Gastroesophageal sphincter (tissue), 4 donors: ENCODE results near the gene FMNL3. TPM values are rescaled to one million over a fixed set of nuclear protein-coding genes. Genes with fewer than 3 reads are reported as not detected.

Experiments
- ATAC-seq: fragments of 150-250 bp; one replicate; pipeline ENCODE4 v1.9.1; 2016; ENCODE audit warnings: mild to moderate bottlenecking, moderate library complexity
- H3K27ac ChIP-seq, 4 donors: fragments of 200-600 bp; sonication (generic) in 3 of 4; 1 replicate in 3 of 4; 2 replicates in 1 of 4; pipeline ENCODE4 v1.5.1; 2016 to 2019
- H3K27me3 ChIP-seq: fragments of 200-600 bp; sonication (generic); one replicate; pipeline ENCODE4 v1.5.1; 2019
- H3K36me3 ChIP-seq, 2 donors: fragments of 200-600 bp; sonication (generic); one replicate each; pipeline ENCODE4 v1.5.1; 2019; ENCODE audit warnings: control low read depth in 1 of 2
- H3K4me1 ChIP-seq, 3 donors: fragments of 200-600 bp; sonication (generic); 1 replicate in 2 of 3; 2 replicates in 1 of 3; pipeline ENCODE4 v1.5.1; 2016 to 2019; ENCODE audit warnings: control low read depth in 2 of 3
- H3K4me3 ChIP-seq, 2 donors: fragments of 200-600 bp; sonication (generic); one replicate each; pipeline ENCODE4 v1.5.1; 2019; ENCODE audit warnings: mild to moderate bottlenecking in 1 of 2, moderate library complexity in 1 of 2
- H3K9me3 ChIP-seq, 3 donors: fragments of 200-600 bp; sonication (generic); one replicate each; pipeline ENCODE4 v1.5.1; 2017 to 2019; ENCODE audit warnings: control low read depth in 2 of 3
- EP300 ChIP-seq: sonication (generic); formaldehyde crosslinking; IDR thresholded peaks from one replicate; pipeline ENCODE4 v1.6.1; 2017; ENCODE audit warnings: antibody characterized with exemption, mild to moderate bottlenecking
- POLR2A ChIP-seq, 2 donors: fragments of 450-650 bp; IDR thresholded peaks; one replicate each; pipeline ENCODE4 v1.6.1; 2017; ENCODE audit warnings: antibody characterized with exemption in 2 of 2, mild to moderate bottlenecking in 2 of 2, moderate library complexity in 1 of 2
- POLR2AphosphoS5 ChIP-seq: sonication (generic); formaldehyde crosslinking; IDR thresholded peaks from one replicate; pipeline ENCODE4 v1.6.1; 2017; ENCODE audit warnings: antibody characterized with exemption
- WGBS, 2 donors: methylation state at CpG; one replicate each; pipeline ENCODE4 v1.1.5; 2018; ENCODE audit warnings: low coverage in 1 of 2; 5-methylcytosine and 5-hydroxymethylcytosine counted together
- total RNA-seq, 4 donors: library from RNA; depleted of rRNA; stranded (reverse); fragments of >200 nt; gene quantifications; one replicate each; pipeline ENCODE4 v1.1.0, GENCODE V29; 2016
- TF ChIP-seq, protein P1 (sequence below), 4 experiments: fragments of 200-600 bp in 2 of 4; fragments of 450-650 bp in 2 of 4; sonication (generic) in 1 of 4; IDR thresholded peaks; one replicate each; pipeline ENCODE4 v1.5.1; 2017 to 2019; ENCODE audit warnings: antibody characterized with exemption in 4 of 4, mild to moderate bottlenecking in 2 of 4, moderate library complexity in 2 of 4

Gene FMNL3
- total RNA-seq, 4 donors from 2014 or later = 10.4 to 15.4 (median 12.6) TPM

DNA sequence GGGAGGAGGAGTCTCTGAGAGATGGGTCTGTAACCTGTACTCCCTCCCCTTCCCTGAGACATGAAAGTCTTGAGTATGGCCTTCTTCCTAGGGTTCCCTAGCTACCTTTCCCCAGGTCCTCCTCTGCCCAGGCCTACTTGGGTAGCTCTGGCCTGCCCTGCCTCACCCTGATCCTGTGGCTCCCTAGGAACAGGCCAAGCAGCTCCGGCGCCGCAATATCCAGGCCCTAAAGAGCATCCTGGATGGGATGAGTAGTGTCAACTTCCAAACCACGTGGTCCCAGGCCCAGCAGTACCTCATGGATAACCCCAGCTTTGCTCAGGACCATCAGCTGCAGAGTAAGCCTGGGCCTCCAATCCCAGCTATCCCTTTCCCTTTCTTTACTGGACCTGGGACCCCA, 71.5 kb downstream of the FMNL3 start:
- peaks cover 0 to 18% (median 11%) of the 10 kb centered on the region in 3 donors for H3K4me1 ChIP-seq
- no peak for ATAC-seq
- H3K36me3 ChIP-seq = peaks cover 0 to 86% of the 10 kb centered on the region in 2 donors
- 83% methylated on average over 1 of the region's 4 CpGs; no CpG with 5 or more reads in 1 of the 2 donors for WGBS, 2 donors
- no peak for TF ChIP-seq POLR2A (IDR thresholded peaks at IDR 0.05)
- no peak overlapping the region for H3K27ac ChIP-seq
- H3K27me3 ChIP-seq = no peaks in the 10 kb centered on the region
- H3K4me3 ChIP-seq = no peak overlapping the region
- H3K9me3 ChIP-seq = no peaks in the 10 kb centered on the region

DNA sequence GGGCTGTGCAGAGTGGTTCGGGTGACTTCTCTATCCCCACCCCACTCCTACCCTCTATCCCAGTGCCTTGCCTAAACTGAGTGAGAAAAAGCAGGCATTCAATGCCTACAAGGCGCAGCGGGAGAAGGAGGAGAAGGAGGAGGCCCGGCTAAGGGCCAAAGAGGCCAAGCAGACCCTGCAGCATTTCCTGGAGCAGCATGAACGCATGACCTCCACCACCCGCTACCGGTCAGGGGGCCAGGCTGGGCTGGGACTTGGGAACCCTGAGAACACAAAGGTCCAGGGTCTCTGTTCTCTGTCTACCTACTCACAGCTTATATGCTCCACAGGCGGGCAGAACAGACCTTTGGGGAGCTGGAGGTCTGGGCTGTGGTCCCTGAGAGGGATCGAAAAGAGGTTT, 72.2 kb downstream of the FMNL3 start:
- no peaks in the 10 kb centered on the region for H3K9me3 ChIP-seq
- H3K36me3 ChIP-seq = peaks cover 0 to 80% of the 10 kb centered on the region in 2 donors
- 83 to 92% methylated on average over 1 to 2 of the region's 9 CpGs for WGBS, 2 donors
- ATAC-seq = no peak
- H3K4me1 ChIP-seq = peaks cover 0 to 18% (median 11%) of the 10 kb centered on the region in 3 donors
- no peaks in the 10 kb centered on the region for H3K27me3 ChIP-seq
- TF ChIP-seq, protein P1, sequence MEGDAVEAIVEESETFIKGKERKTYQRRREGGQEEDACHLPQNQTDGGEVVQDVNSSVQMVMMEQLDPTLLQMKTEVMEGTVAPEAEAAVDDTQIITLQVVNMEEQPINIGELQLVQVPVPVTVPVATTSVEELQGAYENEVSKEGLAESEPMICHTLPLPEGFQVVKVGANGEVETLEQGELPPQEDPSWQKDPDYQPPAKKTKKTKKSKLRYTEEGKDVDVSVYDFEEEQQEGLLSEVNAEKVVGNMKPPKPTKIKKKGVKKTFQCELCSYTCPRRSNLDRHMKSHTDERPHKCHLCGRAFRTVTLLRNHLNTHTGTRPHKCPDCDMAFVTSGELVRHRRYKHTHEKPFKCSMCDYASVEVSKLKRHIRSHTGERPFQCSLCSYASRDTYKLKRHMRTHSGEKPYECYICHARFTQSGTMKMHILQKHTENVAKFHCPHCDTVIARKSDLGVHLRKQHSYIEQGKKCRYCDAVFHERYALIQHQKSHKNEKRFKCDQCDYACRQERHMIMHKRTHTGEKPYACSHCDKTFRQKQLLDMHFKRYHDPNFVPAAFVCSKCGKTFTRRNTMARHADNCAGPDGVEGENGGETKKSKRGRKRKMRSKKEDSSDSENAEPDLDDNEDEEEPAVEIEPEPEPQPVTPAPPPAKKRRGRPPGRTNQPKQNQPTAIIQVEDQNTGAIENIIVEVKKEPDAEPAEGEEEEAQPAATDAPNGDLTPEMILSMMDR (IDR thresholded peaks at IDR 0.05) = no peak
- TF ChIP-seq EP300 (no peak), POLR2AphosphoS5 (no peak), POLR2A (IDR thresholded peaks at IDR 0.05) (no peak)
- no peak overlapping the region for H3K27ac ChIP-seq
- H3K4me3 ChIP-seq = no peak overlapping the region

DNA sequence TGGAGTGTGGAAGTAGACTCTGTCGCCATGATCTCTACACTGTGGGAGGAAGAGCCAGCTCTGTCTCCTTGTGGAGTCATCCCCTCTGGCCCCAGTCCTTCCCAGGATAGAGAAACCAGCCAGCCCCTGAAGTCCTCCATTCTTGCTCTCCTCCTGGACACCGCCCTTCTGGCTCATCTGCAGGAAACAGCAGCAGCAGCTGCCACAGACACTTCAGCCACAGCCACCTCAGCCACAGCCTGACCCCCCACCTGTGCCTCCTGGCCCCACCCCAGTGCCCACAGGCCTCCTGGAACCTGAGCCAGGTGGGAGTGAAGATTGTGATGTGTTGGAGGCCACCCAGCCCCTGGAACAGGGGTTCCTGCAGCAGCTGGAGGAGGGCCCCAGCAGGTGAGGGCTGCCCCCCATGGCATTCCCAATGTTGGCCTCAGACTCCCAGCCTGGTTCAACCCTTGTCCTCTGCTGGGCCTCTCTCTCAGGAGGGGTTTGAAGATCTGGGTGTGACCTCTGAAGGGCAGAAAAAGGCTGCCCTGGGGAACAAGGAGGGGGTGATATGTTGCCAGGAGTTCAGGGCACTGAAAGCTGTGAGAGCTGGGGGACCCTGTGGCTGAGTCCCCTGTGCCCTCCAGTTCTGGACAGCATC, 73.4 kb downstream of the FMNL3 start:
- WGBS, 2 donors = 100% methylated on average over 2 of the region's 2 CpGs; no CpG with 5 or more reads in 1 of the 2 donors
- no peaks in the 10 kb centered on the region for H3K27me3 ChIP-seq
- no peaks in the 10 kb centered on the region for H3K9me3 ChIP-seq
- H3K4me1 ChIP-seq = peaks cover 0 to 18% (median 11%) of the 10 kb centered on the region in 3 donors
- no peak for ATAC-seq
- no peak overlapping the region for H3K27ac ChIP-seq
- peaks cover 0 to 67% of the 10 kb centered on the region in 2 donors for H3K36me3 ChIP-seq
- no peak for TF ChIP-seq POLR2A (IDR thresholded peaks at IDR 0.05)
- TF ChIP-seq EP300 = no peak
- no peak for TF ChIP-seq POLR2AphosphoS5
- TF ChIP-seq, protein P1 (IDR thresholded peaks at IDR 0.05) = no peak
- H3K4me3 ChIP-seq = no peak overlapping the region

DNA sequence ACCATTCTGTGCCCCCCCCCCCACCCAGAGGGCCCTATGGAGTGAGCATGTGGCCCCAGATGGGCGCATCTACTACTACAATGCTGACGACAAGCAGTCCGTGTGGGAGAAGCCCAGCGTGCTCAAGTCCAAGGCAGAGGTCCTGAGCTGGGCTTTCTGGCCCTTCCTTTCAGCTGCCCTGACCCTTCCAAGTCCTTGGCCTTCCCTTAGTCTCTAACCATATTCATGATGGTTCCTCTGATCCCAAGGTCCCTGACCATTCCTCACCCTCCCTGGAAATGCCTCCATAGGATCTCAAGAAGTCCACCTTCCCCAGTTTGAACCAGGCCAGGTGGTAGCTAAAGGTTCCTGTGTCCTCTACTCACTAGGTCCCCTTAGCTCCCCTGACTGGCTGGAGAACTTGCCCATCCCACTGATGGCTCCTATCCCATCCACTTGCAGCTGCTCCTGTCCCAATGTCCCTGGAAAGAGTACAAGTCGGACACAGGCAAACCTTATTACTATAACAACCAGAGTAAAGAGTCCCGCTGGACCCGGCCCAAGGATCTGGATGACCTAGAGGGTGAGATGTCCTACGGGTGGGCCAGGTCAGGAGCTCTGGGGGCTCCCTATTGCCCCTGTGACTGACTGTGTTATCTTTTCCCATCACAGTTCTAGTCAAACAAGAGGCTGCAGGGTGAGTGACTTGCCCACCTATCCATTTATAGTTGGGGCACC, 74.1 kb downstream of the FMNL3 start:
- Histone ChIP-seq H3K27me3 (no peaks in the 10 kb centered on the region), H3K4me3 (no peak overlapping the region), H3K36me3 (peaks cover 0 to 61% of the 10 kb centered on the region in 2 donors), H3K9me3 (no peaks in the 10 kb centered on the region), H3K27ac (no peak overlapping the region), H3K4me1 (peaks cover 0 to 18% (median 11%) of the 10 kb centered on the region in 3 donors)
- 80 to 100% methylated on average over 2 to 6 of the region's 8 CpGs for WGBS, 2 donors
- TF ChIP-seq, protein P1 (IDR thresholded peaks at IDR 0.05) = no peak
- TF ChIP-seq EP300 (no peak), POLR2A (IDR thresholded peaks at IDR 0.05) (no peak), POLR2AphosphoS5 (no peak)
- ATAC-seq = no peak

DNA sequence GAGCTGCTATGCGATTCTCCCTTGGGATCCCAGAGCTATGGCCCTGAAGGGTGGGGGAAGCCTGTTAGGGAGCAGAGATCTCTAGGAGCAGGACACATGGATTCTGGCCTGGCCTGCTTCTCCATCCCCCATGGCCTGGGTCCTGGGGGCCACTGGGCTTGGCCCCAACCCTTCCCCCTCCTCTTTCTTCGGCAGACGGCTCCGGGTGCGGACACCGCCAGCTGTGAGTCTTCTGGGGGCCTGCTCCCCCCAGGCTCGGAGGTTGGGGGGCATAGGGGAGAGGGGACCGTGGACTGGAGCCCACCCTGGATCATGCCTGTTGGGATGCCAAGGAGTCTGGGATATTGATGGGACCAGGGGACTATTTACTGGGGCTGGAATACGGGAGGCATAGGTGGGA, 74.8 kb downstream of the FMNL3 start:
- Histone ChIP-seq H3K36me3 (peaks cover 0 to 53% of the 10 kb centered on the region in 2 donors), H3K4me1 (peaks cover 0 to 13% (median 10%) of the 10 kb centered on the region in 3 donors), H3K9me3 (no peaks in the 10 kb centered on the region), H3K27me3 (no peaks in the 10 kb centered on the region), H3K4me3 (no peak overlapping the region), H3K27ac (no peak overlapping the region)
- TF ChIP-seq POLR2AphosphoS5 = no peak
- no peak for TF ChIP-seq POLR2A (IDR thresholded peaks at IDR 0.05)
- no peak for TF ChIP-seq EP300
- TF ChIP-seq, protein P1 (IDR thresholded peaks at IDR 0.05) = no peak
- no peak for ATAC-seq
- WGBS, 2 donors = 82% methylated on average over 2 of the region's 9 CpGs; no CpG with 5 or more reads in 1 of the 2 donors
